Ishikawa (cell line): ENCODE measurements around the gene CMYA5.

Source experiments
- CEBPB ChIP-seq: IDR thresholded peaks from 2 replicates; pipeline ENCODE4 v1.6.1; 2012
- CREB1 ChIP-seq: IDR thresholded peaks from 2 replicates; pipeline ENCODE4 v1.6.1; 2012; ENCODE audit warnings: low read depth
- EGR1 ChIP-seq: IDR thresholded peaks from 2 replicates; pipeline ENCODE4 v1.6.1; 2012
- EP300 ChIP-seq: IDR thresholded peaks from 2 replicates; pipeline ENCODE4 v1.6.1; 2012; ENCODE audit warnings: borderline replicate concordance
- FOXM1 ChIP-seq: IDR thresholded peaks from 2 replicates; pipeline ENCODE4 v1.6.1; 2012; ENCODE audit warnings: low read depth, borderline replicate concordance
- MAX ChIP-seq: IDR thresholded peaks from 2 replicates; pipeline ENCODE4 v1.6.1; 2012
- NFIC ChIP-seq: IDR thresholded peaks from 2 replicates; pipeline ENCODE4 v1.6.1; 2012
- RAD21 ChIP-seq: IDR thresholded peaks from 2 replicates; pipeline ENCODE4 v1.6.1; 2012; ENCODE audit warnings: low read depth
- REST ChIP-seq: IDR thresholded peaks from 2 replicates; pipeline ENCODE4 v1.6.1; 2012; ENCODE audit warnings: low read depth, mild to moderate bottlenecking
- TAF1 ChIP-seq: IDR thresholded peaks from 2 replicates; pipeline ENCODE4 v1.6.1; 2012; ENCODE audit warnings: low read depth, mild to moderate bottlenecking
- TCF12 ChIP-seq: IDR thresholded peaks from 2 replicates; pipeline ENCODE4 v1.6.1; 2012; ENCODE audit warnings: low read depth
- TEAD4 ChIP-seq: IDR thresholded peaks from 2 replicates; pipeline ENCODE4 v1.6.1; 2012
- USF1 ChIP-seq: IDR thresholded peaks from 2 replicates; pipeline ENCODE4 v1.6.1; 2012
- YY1 ChIP-seq: IDR thresholded peaks from 2 replicates; pipeline ENCODE4 v1.6.1; 2012; ENCODE audit warnings: low read depth
- ZBTB7A ChIP-seq: IDR thresholded peaks from 2 replicates; pipeline ENCODE4 v1.6.1; 2012; ENCODE audit warnings: low read depth

The CMYA5 gene

GRCh38 chr5:79689541-79690466 is at the start of gene CMYA5:
CMYA5 (plus strand) TSS chr5:79689836; CDS start chr5:79689908, 72 bp downstream.
- TF ChIP-seq ZBTB7A (no peak), TAF1 (no peak), CEBPB (no peak), CREB1 (no peak), NFIC (no peak), EP300 (no peak), TEAD4 (no peak), TCF12 (no peak), FOXM1 (no peak), EGR1 (no peak), RAD21 (no peak), YY1 (no peak), MAX (no peak), REST (no peak), USF1 (no peak)

GRCh38 chr5:79640571-79641055 is 49.0 kb upstream of the CMYA5 start:
- TF ChIP-seq NFIC (no peak), EGR1 (no peak), RAD21 (no peak), TCF12 (no peak), REST (no peak), MAX (no peak), TEAD4 (no peak), YY1 (no peak), FOXM1 (no peak), CEBPB (no peak), USF1 (no peak), ZBTB7A (no peak), TAF1 (no peak)

- TF ChIP-seq RAD21, result no peak
- TF ChIP-seq ZBTB7A, result no peak
- no peak for TF ChIP-seq TEAD4
- TF ChIP-seq EGR1, result no peak
- TF ChIP-seq FOXM1, result no peak
- no peak for TF ChIP-seq MAX
Measured at GRCh38 chr5:79641414-79641813, 48.2 kb upstream of the CMYA5 start.

GRCh38 chr5:79642210-79642609 is 47.4 kb upstream of the CMYA5 start:
- no peak for TF ChIP-seq CREB1
- no peak for TF ChIP-seq TCF12
- TF ChIP-seq NFIC, result no peak

- TF ChIP-seq TEAD4 (no peak), USF1 (no peak), EGR1 (no peak)
Measured at GRCh38 chr5:79653843-79654242, 35.8 kb upstream of the CMYA5 start.

GRCh38 chr5:79663212-79663611 is 26.4 kb upstream of the CMYA5 start:
- TF ChIP-seq EGR1 (no peak), TCF12 (no peak), EP300 (no peak), TEAD4 (no peak), USF1 (no peak), CEBPB (no peak), YY1 (no peak), ZBTB7A (no peak), CREB1 (no peak), NFIC (no peak), REST (no peak)
